HG03159 (cell line): Measurements from ENCODE around the gene PJA1.
A peak's percentile ranks its signal among the peaks of the same experiment; 100 is the strongest.

Experiments
- ATAC-seq: cut with Tn5 transposase; IDR thresholded peaks from one replicate; pipeline ENCODE4 v1.9.1; 2021; ENCODE audit warnings: mild to moderate bottlenecking, moderate library complexity; ENCODE audit not compliant: unreplicated experiment

The PJA1 gene

DNA sequence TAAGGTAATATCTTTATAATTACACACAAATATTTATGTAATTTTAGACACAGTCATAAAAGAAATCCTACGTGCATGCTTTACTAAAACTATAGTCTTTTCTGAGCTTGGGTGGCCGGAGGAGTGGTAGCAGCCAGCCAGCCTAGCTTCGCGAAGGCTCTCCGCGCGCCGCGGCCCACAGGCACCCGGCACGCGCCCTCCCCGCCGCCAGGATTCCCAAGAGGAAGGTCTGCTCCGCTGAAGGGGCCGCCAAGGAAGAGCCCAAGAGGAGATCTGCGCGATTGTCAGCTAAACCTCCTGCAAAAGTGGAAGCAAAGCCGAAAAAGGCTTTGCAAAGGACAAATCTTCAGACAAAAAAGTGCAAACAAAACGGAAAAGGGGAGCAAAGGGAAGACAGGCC lies 8.7 kb upstream of the PJA1 start:
- no peak for ATAC-seq

GRCh38 chrX:69172937-69173336 lies 7.7 kb upstream of the PJA1 start:
- no peak for ATAC-seq

- no peak for ATAC-seq
These were observed 5.1 kb upstream of the PJA1 start for GRCh38 chrX:69170319-69170718.

GRCh38 chrX:69163936-69164741 lies 1.1 kb downstream of the PJA1 start:
- ATAC-seq, result peak; percentile 69

GRCh38 chrX:69162361-69162865 lies 2.8 kb downstream of the PJA1 start:
- ATAC-seq, result no peak

DNA sequence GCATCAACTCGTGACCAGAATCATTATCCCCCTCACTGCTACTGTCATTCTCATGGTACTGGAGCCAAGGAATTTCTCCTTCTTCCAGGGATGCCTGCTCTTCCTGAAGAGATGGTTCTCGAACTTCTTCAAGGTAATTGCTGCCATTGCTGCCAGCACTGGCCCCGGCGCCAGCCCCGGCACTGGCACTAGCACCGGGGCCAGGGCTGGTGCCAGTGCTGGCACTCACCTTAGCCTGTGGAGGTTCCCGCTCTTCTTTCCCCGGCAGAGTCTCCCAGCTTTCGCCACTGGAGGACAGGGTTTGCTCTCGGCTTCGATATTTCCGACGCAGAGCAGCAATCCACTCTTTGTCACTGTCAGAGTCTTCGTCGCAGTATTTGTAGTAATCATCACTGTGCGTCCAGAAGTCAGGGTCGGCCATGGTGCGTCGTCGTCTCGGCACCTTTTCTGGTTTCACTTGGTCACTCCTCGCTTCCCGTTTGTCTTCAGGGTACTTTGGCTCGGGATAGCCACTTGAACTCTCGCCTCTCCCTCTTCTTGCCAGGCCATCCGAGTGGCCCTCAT lies 3.4 kb downstream of the PJA1 start:
- no peak for ATAC-seq

GRCh38 chrX:69161371-69161770 lies 3.9 kb downstream of the PJA1 start:
- ATAC-seq, result no peak

DNA sequence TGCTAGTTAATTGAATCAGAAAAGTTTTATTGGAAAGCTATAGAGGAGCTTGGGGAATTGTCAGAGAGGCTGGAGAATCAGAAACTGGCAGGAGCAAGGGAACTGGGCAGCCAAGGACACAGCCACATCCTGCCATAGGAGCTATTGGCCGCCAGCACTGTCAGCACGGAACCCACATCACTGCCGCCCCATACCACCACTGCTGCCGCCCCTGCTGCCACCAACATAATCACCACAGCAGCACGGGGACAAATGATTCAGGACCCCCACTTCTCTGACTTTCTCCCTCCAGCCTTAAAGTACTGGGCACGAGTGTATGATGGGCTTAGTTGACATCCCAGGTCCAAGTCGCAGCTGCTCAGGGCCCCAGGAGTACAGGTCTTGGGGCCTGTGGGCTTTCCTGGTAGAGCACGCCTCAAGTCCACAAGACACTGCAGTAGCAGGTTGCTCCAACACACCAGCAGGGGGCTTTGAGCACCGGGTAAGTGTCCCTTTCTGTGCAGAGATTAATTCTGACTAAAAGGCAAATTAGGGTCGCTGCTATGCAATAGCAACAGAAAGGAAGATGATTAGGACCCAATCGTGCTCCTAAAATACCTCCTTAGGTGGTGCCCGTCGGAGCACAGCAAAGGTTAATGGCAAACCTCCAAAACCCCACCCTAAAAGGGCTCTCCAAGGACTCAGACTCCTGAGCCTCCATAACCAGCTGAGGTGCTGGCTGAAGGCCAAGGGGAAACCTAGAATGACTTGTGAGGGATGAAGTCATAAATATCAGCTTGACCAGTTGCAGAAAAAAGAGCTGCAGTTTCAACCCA lies 6.9 kb downstream of the PJA1 start:
- ATAC-seq, result peak; percentile 87

DNA sequence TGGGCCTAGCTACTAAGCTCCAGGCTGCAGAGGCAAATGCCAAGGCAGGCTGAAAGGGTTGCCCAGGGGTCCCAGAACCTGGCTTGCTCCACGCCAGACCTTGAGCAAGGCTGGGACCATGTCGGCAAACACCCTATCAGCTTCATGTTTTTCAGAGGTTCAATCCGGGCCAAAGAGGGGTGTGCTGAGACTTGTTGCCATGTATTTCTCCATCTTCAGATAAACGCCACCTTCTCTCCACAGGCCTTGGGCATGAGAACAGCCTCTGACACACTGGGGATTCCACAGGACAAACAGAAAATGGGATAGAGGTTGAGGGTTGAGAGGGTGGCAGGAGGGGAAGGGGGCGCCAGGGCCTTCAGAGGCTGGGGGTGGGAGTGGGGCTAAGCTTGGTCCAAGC lies 8.6 kb downstream of the PJA1 start:
- ATAC-seq, result no peak

GRCh38 chrX:69155786-69156520 lies 9.3 kb downstream of the PJA1 start:
- ATAC-seq, result no peak

DNA sequence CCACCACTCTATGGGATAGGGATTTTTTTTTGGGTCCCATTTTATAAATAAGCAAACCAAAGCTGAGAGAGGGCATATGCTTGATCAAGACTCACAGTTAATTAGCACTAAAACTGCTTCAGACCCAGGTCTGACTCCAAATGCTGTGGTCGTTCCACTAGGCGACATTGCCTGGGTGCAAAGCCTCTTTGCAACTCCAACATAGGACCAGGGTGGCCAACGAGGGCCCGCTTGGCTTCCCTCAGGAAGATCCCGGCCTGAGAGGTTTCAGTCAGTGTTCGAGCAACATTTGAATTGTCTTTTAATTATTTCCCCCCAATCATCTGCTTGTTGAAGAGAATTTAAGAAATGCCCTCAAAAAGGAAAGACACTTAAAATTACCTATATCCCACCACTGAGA lies 11.2 kb downstream of the PJA1 start:
- ATAC-seq, result no peak

GRCh38 chrX:69153060-69153730 lies 12.1 kb downstream of the PJA1 start:
- ATAC-seq, result no peak

DNA sequence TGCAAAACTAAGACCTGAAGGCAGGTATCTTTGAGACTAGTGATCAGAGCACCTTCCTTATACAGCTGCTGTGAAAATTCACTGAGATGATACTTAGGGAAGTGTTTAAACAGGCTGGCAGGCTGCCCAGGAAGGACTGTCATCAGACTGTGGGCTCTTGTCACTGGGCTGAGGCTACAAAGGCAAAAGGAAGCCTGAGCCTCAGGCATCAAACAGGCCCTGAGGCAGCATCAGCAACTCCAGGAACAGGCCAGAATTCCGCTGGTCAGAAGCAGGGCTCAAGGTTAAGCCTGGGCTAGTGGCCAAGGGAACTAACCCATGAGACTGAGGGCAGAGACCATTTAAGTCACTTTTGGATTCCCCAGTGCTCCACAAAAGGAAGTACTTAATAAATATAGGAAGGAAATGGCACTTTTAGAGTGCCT lies 12.8 kb downstream of the PJA1 start:
- no peak for ATAC-seq

- no peak for ATAC-seq
These were observed 13.4 kb downstream of the PJA1 start for GRCh38 chrX:69151866-69152284.

DNA sequence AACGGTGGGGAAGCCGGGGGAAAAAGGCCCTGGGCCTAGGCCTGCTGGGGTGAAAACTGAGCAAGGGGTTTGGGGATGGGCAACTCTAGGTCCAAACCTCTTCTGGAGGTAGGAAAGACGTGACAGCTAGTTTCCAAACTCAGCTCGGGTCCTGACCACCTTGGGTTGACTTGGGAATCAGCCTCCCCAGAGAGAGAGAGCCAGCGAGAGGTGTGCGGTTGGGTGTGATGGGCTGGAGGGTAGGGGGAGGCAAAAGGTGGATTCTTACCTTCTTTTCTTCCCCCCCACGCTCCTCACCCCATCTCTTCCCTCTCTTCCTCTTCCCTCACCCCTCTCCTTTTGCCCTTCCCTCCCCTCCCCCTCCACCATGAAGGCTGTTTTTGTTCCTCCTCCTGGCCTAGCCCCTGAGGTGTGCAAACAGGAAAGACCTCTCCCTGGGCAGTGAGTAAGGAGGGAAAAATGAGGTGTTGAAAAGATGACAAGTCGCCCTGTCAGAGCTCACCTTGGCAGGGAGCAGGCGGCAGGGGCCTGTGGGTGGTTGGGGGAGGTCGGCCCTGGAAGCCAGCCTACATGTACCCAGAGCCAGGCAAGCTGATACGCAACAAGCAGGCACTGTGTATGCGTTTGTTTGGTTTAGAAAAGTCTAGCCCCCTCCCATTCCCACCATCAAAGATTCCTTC lies 14.8 kb downstream of the PJA1 start:
- no peak for ATAC-seq

DNA sequence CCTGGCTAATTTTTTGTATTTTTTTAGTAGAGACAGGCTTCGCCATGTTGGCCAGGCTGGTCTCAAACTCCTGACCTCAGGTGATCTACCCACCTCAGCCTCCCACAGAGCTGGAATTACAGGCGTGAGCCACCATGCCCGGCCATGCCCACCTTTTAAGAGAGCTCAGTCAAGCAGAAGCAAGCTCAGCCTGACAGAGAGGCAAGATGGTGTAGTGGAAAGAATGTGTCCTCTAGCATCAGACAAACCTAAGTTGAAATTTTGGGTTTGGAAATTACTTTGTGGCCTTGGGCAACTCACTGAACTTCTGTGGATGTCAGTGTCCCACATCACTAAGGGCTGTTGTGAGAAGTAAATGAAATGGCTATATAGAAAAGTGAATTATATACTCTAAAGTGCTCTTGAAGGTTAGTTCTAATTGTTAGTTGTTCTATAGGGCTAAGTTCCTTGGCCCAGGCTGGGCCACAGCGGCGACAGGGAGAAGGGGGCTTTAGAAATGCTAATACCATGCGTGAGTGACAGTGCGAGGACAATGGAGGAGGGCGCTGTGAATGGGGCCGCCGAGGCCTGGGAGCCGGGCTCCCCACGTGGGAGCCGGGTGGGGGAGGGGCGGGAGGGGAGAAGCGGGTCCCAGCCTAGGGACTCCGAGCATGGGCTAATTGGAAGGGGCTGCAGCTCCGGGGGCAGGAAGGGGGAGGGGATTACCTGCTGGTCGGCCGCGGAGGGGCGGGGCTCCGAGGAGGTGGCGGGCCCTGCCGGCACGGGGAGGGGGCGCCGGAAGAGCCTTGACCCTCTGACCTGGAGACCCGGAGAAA lies 15.6 kb downstream of the PJA1 start:
- no peak for ATAC-seq

DNA sequence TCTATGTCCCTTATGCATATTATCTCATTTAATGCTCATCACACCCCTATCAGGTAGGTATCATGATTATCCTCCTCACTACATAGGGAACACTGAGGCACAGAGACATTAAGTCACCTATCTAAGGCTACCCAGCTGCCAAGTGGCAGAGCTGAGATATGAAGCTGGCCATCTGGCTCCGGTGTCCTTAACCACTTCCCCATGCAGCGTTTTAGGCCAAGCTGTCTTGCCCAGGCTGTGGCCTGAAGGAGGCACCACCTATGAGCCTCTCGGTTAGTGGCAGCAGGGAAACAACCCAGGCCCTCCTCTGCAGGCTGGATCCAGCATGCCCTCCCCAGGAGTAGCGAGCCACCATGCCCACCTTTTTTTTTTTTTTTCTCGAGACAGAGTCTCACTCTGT lies 16.3 kb downstream of the PJA1 start:
- ATAC-seq, result no peak

GRCh38 chrX:69146739-69147138 lies 18.5 kb downstream of the PJA1 start:
- no peak for ATAC-seq

- no peak for ATAC-seq
These were observed 19.5 kb downstream of the PJA1 start for GRCh38 chrX:69145714-69146113.
